Hepatocyte (in vitro differentiated cells): ENCODE measurements around the gene WDR6. TPM values are rescaled to one million over a fixed set of nuclear protein-coding genes. Genes with fewer than 3 reads are reported as not detected.
A peak's percentile ranks its signal among the peaks of the same experiment; 100 is the strongest.

Experiments
- DNase-seq: peaks from one replicate; pipeline ENCODE4 v3.0.0-alpha.2; 2016; ENCODE audit warnings: low spot score
- H2AFZ ChIP-seq: fragments of 200-600 bp; sonication (generic); 2 replicates; pipeline ENCODE4 v1.6.0; 2016; ENCODE audit warnings: antibody characterized with exemption, mild to moderate bottlenecking
- H3K27ac ChIP-seq: fragments of 200-600 bp; sonication (generic); 2 replicates; pipeline ENCODE4 v1.5.1; 2016; ENCODE audit warnings: mild to moderate bottlenecking
- H3K27me3 ChIP-seq: fragments of 200-600 bp; sonication (generic); 2 replicates; pipeline ENCODE4 v1.6.1; 2016
- H3K36me3 ChIP-seq: fragments of 200-600 bp; sonication (generic); replicated peaks from 2 replicates; pipeline ENCODE4 v1.5.1; 2016; ENCODE audit warnings: low read depth; ENCODE audit not compliant: insufficient read depth
- H3K4me1 ChIP-seq: fragments of 200-600 bp; sonication (generic); 2 replicates; pipeline ENCODE4 v1.5.1; 2016; ENCODE audit warnings: mild to moderate bottlenecking, moderate library complexity; ENCODE audit not compliant: insufficient read depth
- H3K4me2 ChIP-seq: fragments of 200-600 bp; sonication (generic); 2 replicates; pipeline ENCODE4 v1.6.0; 2016
- H3K4me3 ChIP-seq: fragments of 200-600 bp; sonication (generic); 2 replicates; pipeline ENCODE4 v1.5.1; 2016; ENCODE audit warnings: mild to moderate bottlenecking
- H3K79me2 ChIP-seq: fragments of 200-600 bp; sonication (generic); 2 replicates; pipeline ENCODE4 v1.6.0; 2017; ENCODE audit warnings: mild to moderate bottlenecking
- H3K9me2 ChIP-seq: fragments of 200-600 bp; sonication (generic); replicated peaks from 2 replicates; pipeline ENCODE4 v1.6.0; 2017; ENCODE audit warnings: mild to moderate bottlenecking; ENCODE audit not compliant: insufficient read depth
- H3K9me3 ChIP-seq: fragments of 200-600 bp; sonication (generic); 2 replicates; pipeline ENCODE4 v1.5.1; 2016; ENCODE audit warnings: low read depth, mild to moderate bottlenecking
- H4K20me1 ChIP-seq: fragments of 200-600 bp; sonication (generic); 2 replicates; pipeline ENCODE4 v1.6.0; 2016; ENCODE audit warnings: mild to moderate bottlenecking; ENCODE audit not compliant: insufficient read depth, poor library complexity, severe bottlenecking
- EZH2 ChIP-seq: fragments of 200-600 bp; sonication (generic); IDR thresholded peaks from 2 replicates; pipeline ENCODE4 v1.6.1; 2016; ENCODE audit warnings: antibody characterized with exemption, mild to moderate bottlenecking, borderline replicate concordance
- EZH2phosphoT487 ChIP-seq: fragments of 200-600 bp; sonication (generic); IDR thresholded peaks from one replicate; pipeline ENCODE4 v1.6.1; 2018; ENCODE audit warnings: antibody characterized with exemption, mild to moderate bottlenecking, low read depth, moderate library complexity; ENCODE audit not compliant: unreplicated experiment, severe bottlenecking
- WGBS: methylation state at CpG from one replicate; pipeline ENCODE4 v1.1.6; 2016; ENCODE audit warnings: low lambda C conversion rate; ENCODE audit errors: missing lambda C conversion rate; 5-methylcytosine and 5-hydroxymethylcytosine counted together
- polyA plus RNA-seq: library from polyadenylated mRNA; unstranded; fragments of >200 nt; fragmentation: Nextera tagmentation; extraction: Ambion mirVana; gene quantifications from 2 replicates; pipeline ENCODE4 v1.2.1, GENCODE V29; 2016
- total RNA-seq: library from RNA; depleted of rRNA; stranded (reverse); fragments of >200 nt; gene quantifications from 2 replicates; pipeline ENCODE4 v1.2.3, GENCODE V29; 2014
- TF ChIP-seq, protein P1 (sequence below): fragments of 200-600 bp; sonication (generic); IDR thresholded peaks from 2 replicates; pipeline ENCODE4 v1.5.1; 2016; ENCODE audit warnings: antibody characterized with exemption, mild to moderate bottlenecking; ENCODE audit not compliant: poor library complexity

WDR6 gene
- total and polyA plus RNA-seq, 2 experiments from 2014 or later: 157 to 190 TPM

DNA sequence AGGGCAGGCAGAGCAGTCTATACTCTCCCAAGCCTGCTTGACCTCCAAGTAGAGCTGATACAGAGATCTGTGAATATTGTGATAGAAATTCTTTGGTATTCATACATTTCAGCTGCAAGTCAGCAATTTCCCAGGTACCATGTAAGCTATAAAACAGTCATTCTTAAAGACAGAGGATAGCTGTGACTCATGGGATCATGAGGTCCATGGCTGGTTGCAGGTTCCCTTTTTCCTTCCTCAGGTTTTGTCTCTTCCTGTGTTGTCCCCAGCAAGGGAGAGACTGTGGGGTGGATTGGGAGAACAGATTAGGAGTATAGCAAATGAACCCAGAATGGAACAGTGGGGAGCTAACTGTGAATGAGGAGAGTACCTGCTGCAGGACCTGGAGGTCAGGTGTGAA, 22.5 kb upstream of the WDR6 start:
- H3K27me3 ChIP-seq: no peaks in the 10 kb centered on the region
- no peaks in the 10 kb centered on the region for H3K36me3 ChIP-seq
- H4K20me1 ChIP-seq: no peaks in the 10 kb centered on the region
- peaks cover 7% of the 10 kb centered on the region for H3K4me1 ChIP-seq
- peaks cover 10% of the 10 kb centered on the region for H3K79me2 ChIP-seq
- no peaks in the 10 kb centered on the region for H3K9me2 ChIP-seq
- H2AFZ ChIP-seq: no peak overlapping the region
- DNase-seq: no peak
- TF ChIP-seq EZH2phosphoT487 (no peak), EZH2 (no peak)
- TF ChIP-seq, protein P1, sequence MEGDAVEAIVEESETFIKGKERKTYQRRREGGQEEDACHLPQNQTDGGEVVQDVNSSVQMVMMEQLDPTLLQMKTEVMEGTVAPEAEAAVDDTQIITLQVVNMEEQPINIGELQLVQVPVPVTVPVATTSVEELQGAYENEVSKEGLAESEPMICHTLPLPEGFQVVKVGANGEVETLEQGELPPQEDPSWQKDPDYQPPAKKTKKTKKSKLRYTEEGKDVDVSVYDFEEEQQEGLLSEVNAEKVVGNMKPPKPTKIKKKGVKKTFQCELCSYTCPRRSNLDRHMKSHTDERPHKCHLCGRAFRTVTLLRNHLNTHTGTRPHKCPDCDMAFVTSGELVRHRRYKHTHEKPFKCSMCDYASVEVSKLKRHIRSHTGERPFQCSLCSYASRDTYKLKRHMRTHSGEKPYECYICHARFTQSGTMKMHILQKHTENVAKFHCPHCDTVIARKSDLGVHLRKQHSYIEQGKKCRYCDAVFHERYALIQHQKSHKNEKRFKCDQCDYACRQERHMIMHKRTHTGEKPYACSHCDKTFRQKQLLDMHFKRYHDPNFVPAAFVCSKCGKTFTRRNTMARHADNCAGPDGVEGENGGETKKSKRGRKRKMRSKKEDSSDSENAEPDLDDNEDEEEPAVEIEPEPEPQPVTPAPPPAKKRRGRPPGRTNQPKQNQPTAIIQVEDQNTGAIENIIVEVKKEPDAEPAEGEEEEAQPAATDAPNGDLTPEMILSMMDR: no peak
- H3K9me3 ChIP-seq: no peaks in the 10 kb centered on the region
- no peak overlapping the region for H3K27ac ChIP-seq
- no peak overlapping the region for H3K4me2 ChIP-seq
- no peak overlapping the region for H3K4me3 ChIP-seq

DNA sequence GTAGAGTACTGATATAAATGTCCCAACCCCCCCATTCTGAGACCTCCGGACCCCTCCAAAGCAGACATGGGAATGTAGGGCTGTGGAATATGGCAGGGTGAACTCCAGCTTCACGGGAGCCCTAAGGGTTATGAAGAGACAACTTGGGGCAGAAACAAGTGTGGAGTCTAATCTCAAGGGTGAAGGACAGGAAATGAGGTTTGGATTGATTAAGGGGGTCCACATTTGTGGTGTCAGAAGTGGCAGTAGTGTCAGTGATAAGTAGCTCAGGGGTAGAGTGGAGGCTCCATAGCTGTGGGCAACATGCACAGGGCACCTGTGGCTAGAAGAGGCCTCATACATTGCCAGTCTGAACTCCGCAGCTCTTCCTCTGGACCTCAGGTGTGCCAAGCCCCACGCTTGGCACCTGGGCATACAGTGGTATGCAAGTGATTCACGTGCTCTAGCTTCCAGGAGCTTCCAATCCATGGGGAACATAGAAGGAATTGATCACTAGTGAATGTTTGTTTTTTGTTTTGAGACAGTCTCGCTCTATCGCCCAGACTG, 21.3 kb upstream of the WDR6 start:
- Histone ChIP-seq H3K9me3 (no peaks in the 10 kb centered on the region), H3K27me3 (no peaks in the 10 kb centered on the region), H3K79me2 (peaks cover 17% of the 10 kb centered on the region), H3K27ac (no peak overlapping the region), H3K36me3 (no peaks in the 10 kb centered on the region), H3K4me3 (no peak overlapping the region), H3K4me1 (peaks cover 7% of the 10 kb centered on the region), H4K20me1 (no peaks in the 10 kb centered on the region), H3K9me2 (no peaks in the 10 kb centered on the region), H2AFZ (no peak overlapping the region), H3K4me2 (no peak overlapping the region)
- no peak for DNase-seq
- TF ChIP-seq EZH2: no peak
- no peak for TF ChIP-seq EZH2phosphoT487
- TF ChIP-seq, protein P1: no peak
- 96% methylated on average over 7 of the region's 7 CpGs for WGBS

DNA sequence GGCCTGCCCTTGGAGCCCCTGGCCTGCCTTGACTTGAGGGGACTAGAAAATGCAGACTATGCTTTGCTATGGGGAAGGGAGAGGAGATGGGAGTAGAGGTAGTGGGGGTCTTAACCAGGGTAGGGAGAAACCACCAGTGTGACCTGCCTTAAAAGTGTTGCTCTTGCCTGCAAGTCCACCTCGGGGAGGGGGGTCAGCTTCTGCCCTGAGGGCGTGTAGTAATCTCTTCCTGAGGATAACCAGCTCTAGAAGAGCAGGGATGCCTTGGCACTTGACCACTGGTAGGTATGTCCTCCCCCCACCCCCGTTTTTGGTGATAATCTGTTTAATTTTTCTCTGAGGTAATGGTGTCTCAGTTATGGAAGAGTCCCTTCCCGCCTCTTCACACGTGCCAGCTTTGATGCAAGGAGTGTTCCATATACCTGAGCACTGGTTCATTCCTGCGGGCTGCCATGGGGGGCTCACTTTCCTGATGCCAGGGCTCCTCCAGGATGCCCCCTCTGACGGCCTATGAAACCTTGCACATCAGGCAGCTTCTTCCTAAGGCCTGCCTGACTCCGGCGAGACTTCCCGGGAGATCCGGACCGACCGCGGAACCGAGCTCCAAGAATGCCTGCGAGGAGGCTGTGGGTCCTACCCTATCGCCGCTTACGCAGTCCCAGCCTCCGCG, 17.9 kb upstream of the WDR6 start:
- Histone ChIP-seq H3K27ac (peak overlapping the region; percentile 98), H3K9me2 (no peaks in the 10 kb centered on the region), H3K79me2 (peaks cover 48% of the 10 kb centered on the region), H3K27me3 (no peaks in the 10 kb centered on the region), H4K20me1 (no peaks in the 10 kb centered on the region), H2AFZ (peak overlapping the region; percentile 77), H3K4me3 (peak overlapping the region; percentile 97), H3K4me1 (peaks cover 14% of the 10 kb centered on the region), H3K36me3 (no peaks in the 10 kb centered on the region), H3K4me2 (peak overlapping the region; percentile 99), H3K9me3 (no peaks in the 10 kb centered on the region)
- peak; percentile 45 for DNase-seq
- WGBS: 8% methylated on average over 21 of the region's 21 CpGs
- TF ChIP-seq, protein P1: no peak
- TF ChIP-seq EZH2 (no peak), EZH2phosphoT487 (no peak)
